ENCODE measurements around the gene SLC28A2. TPM values are rescaled to one million over a fixed set of nuclear protein-coding genes. Genes with fewer than 3 reads are reported as not detected.
A peak's percentile ranks its signal among the peaks of the same experiment; 100 is the strongest.

Gene SLC28A2
- total RNA-seq, 1 experiment from 2014 or later, result 0.23 TPM

DNA sequence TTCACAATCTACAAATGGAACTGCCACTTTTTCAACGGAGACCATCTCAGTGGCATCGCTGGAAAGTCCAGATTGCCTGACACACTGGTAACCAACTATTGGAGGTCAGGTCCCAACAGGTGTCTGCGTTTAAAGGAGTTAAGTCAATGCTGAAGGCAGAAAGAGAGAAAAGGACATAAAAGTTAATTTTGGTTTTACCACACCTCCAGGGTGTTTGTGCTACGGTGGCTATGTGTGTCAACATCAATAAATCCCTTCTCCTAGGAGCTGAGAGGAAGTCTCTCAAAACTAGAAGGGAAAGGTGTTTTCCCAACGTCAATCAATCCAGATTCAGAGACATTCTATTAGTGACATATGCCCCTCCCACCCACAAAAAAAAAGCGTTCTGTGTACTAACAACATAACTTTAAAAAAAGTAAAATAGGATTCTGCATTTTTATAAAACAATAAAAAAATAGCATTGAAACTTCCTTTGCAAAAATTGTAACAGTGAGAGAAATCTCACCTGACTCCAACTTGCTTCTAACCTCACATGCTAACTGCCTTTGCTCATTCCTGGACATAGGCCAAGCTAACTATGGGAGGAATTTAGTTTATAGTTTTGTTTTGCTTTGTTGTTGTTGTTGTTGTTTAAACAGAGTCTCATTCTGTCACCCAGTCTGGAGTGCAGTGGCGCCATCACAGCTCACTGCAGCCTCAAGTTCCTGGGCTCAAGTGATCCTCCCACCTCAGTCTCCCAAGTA, 67.6 kb downstream of the SLC28A2 start:
- Histone ChIP-seq H3K27me3 (ENCODE audit: control insufficient read depth, insufficient read depth, low read length) (no peaks in the 10 kb centered on the region), H3K4me3 (ENCODE audit: low read depth in 2 of 2, low read length in 2 of 2) (no peak overlapping the region), H3K4me1 (ENCODE audit: control insufficient read depth, insufficient read depth, low read length) (no peaks in the 10 kb centered on the region), H3K9me3 (ENCODE audit: control insufficient read depth, insufficient read depth, low read depth, low read length) (no peaks in the 10 kb centered on the region), H3K36me3 (ENCODE audit: control insufficient read depth, insufficient read depth, low read length) (no peaks in the 10 kb centered on the region), H3K27ac (ENCODE audit: low read length) (no peak overlapping the region)
- TF ChIP-seq SIN3A (IDR thresholded peaks at IDR 0.05; ENCODE audit: borderline replicate concordance, insufficient read depth, low read depth, low read length) (no peak), POLR2AphosphoS5 (IDR thresholded peaks at IDR 0.05; ENCODE audit: low read depth, low read length) (no peak), TCF7L2 (IDR thresholded peaks at IDR 0.05; ENCODE audit: low read depth, low read length) (no peak)
- TF ChIP-seq, protein P1, sequence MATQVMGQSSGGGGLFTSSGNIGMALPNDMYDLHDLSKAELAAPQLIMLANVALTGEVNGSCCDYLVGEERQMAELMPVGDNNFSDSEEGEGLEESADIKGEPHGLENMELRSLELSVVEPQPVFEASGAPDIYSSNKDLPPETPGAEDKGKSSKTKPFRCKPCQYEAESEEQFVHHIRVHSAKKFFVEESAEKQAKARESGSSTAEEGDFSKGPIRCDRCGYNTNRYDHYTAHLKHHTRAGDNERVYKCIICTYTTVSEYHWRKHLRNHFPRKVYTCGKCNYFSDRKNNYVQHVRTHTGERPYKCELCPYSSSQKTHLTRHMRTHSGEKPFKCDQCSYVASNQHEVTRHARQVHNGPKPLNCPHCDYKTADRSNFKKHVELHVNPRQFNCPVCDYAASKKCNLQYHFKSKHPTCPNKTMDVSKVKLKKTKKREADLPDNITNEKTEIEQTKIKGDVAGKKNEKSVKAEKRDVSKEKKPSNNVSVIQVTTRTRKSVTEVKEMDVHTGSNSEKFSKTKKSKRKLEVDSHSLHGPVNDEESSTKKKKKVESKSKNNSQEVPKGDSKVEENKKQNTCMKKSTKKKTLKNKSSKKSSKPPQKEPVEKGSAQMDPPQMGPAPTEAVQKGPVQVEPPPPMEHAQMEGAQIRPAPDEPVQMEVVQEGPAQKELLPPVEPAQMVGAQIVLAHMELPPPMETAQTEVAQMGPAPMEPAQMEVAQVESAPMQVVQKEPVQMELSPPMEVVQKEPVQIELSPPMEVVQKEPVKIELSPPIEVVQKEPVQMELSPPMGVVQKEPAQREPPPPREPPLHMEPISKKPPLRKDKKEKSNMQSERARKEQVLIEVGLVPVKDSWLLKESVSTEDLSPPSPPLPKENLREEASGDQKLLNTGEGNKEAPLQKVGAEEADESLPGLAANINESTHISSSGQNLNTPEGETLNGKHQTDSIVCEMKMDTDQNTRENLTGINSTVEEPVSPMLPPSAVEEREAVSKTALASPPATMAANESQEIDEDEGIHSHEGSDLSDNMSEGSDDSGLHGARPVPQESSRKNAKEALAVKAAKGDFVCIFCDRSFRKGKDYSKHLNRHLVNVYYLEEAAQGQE (IDR thresholded peaks at IDR 0.05; ENCODE audit: insufficient read depth in 1 of 2, low read depth in 2 of 2, low read length in 1 of 2), result no peak
- TF ChIP-seq, protein P2, sequence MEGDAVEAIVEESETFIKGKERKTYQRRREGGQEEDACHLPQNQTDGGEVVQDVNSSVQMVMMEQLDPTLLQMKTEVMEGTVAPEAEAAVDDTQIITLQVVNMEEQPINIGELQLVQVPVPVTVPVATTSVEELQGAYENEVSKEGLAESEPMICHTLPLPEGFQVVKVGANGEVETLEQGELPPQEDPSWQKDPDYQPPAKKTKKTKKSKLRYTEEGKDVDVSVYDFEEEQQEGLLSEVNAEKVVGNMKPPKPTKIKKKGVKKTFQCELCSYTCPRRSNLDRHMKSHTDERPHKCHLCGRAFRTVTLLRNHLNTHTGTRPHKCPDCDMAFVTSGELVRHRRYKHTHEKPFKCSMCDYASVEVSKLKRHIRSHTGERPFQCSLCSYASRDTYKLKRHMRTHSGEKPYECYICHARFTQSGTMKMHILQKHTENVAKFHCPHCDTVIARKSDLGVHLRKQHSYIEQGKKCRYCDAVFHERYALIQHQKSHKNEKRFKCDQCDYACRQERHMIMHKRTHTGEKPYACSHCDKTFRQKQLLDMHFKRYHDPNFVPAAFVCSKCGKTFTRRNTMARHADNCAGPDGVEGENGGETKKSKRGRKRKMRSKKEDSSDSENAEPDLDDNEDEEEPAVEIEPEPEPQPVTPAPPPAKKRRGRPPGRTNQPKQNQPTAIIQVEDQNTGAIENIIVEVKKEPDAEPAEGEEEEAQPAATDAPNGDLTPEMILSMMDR (IDR thresholded peaks at IDR 0.05), result no peak
- no TSS peak for BruUV-seq (replicated peaks)
- ChIA-PET CTCF (no interaction called here), POLR2A (interaction anchor here (0.7 kb wide), 1 partner anchor 110 kb away, joined by 3 read pairs; no protein-coding TSS in a partner anchor)
- in situ Hi-C loops (cut with HindIII; ENCODE audit: low pct_unique_long_range_greater_than_20kb, low sequenced_read_pairs), result no loop called here
- DNase-seq (ENCODE audit: low read depth, low spot score) (no peak), ATAC-seq (peak; percentile 31; the same call in 1 of the 2 replicates)
- intact Hi-C loops (cut with micrococcal nuclease; ENCODE audit: unreplicated experiment), result no loop called here

- no TSS peak for BruUV-seq (replicated peaks)
- Histone ChIP-seq H3K4me1 (ENCODE audit: control insufficient read depth, insufficient read depth, low read length) (no peaks in the 10 kb centered on the region), H3K36me3 (ENCODE audit: control insufficient read depth, insufficient read depth, low read length) (no peaks in the 10 kb centered on the region), H3K27me3 (ENCODE audit: control insufficient read depth, insufficient read depth, low read length) (no peaks in the 10 kb centered on the region), H3K4me3 (ENCODE audit: low read depth in 2 of 2, low read length in 2 of 2) (no peak overlapping the region), H3K27ac (ENCODE audit: low read length) (no peak overlapping the region), H3K9me3 (ENCODE audit: control insufficient read depth, insufficient read depth, low read depth, low read length) (no peaks in the 10 kb centered on the region)
- ChIA-PET POLR2A (no interaction called here), CTCF (no interaction called here)
- TF ChIP-seq TCF7L2 (IDR thresholded peaks at IDR 0.05; ENCODE audit: low read depth, low read length) (no peak), SIN3A (IDR thresholded peaks at IDR 0.05; ENCODE audit: borderline replicate concordance, insufficient read depth, low read depth, low read length) (no peak), POLR2AphosphoS5 (IDR thresholded peaks at IDR 0.05; ENCODE audit: low read depth, low read length) (no peak)
- TF ChIP-seq, protein P2 (IDR thresholded peaks at IDR 0.05), result no peak
- TF ChIP-seq, protein P1 (IDR thresholded peaks at IDR 0.05; ENCODE audit: insufficient read depth in 1 of 2, low read depth in 2 of 2, low read length in 1 of 2), result no peak
- intact Hi-C loops (cut with micrococcal nuclease; ENCODE audit: unreplicated experiment), result no loop called here
- no peak for DNase-seq (ENCODE audit: low read depth, low spot score)
- peak; percentile 34; the same call in 1 of the 2 replicates for ATAC-seq
- in situ Hi-C loops (cut with HindIII; ENCODE audit: low pct_unique_long_range_greater_than_20kb, low sequenced_read_pairs), result no loop called here
These were observed 68.7 kb downstream of the SLC28A2 start for GRCh38 chr15:45320581-45321205.
